Measurements from ENCODE around the gene BACE1.

DNA sequence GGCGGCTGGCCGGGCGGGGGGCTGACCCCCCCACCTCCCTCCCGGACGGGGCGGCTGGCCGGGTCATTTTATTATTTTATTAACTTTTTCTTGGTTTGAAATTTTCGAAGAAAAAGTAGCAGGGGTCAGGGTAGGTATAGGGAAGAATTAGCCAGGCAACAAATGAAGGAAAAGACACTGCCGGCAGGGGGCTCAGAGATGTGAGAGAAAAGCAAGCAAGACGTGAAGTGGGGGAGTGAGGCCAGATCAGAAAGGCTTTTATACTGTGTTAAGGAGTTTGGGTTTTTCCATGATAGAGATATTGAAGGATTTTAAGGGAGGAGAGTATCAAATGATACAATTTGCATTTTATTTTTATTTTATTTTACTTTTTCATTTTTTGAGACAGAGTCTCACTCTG lies 64.5 kb downstream of the BACE1 start:
- TF ChIP-seq, protein P1, sequence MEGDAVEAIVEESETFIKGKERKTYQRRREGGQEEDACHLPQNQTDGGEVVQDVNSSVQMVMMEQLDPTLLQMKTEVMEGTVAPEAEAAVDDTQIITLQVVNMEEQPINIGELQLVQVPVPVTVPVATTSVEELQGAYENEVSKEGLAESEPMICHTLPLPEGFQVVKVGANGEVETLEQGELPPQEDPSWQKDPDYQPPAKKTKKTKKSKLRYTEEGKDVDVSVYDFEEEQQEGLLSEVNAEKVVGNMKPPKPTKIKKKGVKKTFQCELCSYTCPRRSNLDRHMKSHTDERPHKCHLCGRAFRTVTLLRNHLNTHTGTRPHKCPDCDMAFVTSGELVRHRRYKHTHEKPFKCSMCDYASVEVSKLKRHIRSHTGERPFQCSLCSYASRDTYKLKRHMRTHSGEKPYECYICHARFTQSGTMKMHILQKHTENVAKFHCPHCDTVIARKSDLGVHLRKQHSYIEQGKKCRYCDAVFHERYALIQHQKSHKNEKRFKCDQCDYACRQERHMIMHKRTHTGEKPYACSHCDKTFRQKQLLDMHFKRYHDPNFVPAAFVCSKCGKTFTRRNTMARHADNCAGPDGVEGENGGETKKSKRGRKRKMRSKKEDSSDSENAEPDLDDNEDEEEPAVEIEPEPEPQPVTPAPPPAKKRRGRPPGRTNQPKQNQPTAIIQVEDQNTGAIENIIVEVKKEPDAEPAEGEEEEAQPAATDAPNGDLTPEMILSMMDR (conservative IDR thresholded peaks at IDR 0.05) = no peak
- no peak for TF ChIP-seq ZFX (IDR thresholded peaks at IDR 0.05)

All from C4-2B (cell line).